ENCODE measurements around the gene ATP8A1. TPM values are rescaled to one million over a fixed set of nuclear protein-coding genes. Genes with fewer than 3 reads are reported as not detected.

Gene ATP8A1
- total RNA-seq, 1 donor from 2014 or later, result 13.7 TPM

- TF ChIP-seq CTCF (IDR thresholded peaks at IDR 0.05; ENCODE audit: unreplicated experiment), result no peak
- H3K36me3 Mint-ChIP-seq (ENCODE audit: insufficient read depth), result no peaks in the 10 kb centered on the region
- no peaks in the 10 kb centered on the region for H3K9me3 Mint-ChIP-seq (ENCODE audit: low read depth)
- peaks cover 8% of the 10 kb centered on the region for H3K27me3 Mint-ChIP-seq
- no peaks in the 10 kb centered on the region for H3K4me1 Mint-ChIP-seq (ENCODE audit: low read depth)
- no peak for DNase-seq (ENCODE audit: low spot score, unreplicated experiment)
- no peak overlapping the region for H3K27ac Mint-ChIP-seq
- H3K4me3 Mint-ChIP-seq (ENCODE audit: low read depth), result no peak overlapping the region
These were observed 33.6 kb upstream of the ATP8A1 start for GRCh38 chr4:42690537-42690936.

- Mint-ChIP-seq H3K27me3 (peaks cover 8% of the 10 kb centered on the region), H3K9me3 (ENCODE audit: low read depth) (no peaks in the 10 kb centered on the region), H3K36me3 (ENCODE audit: insufficient read depth) (no peaks in the 10 kb centered on the region), H3K27ac (no peak overlapping the region), H3K4me1 (ENCODE audit: low read depth) (no peaks in the 10 kb centered on the region), H3K4me3 (ENCODE audit: low read depth) (no peak overlapping the region)
- TF ChIP-seq CTCF (IDR thresholded peaks at IDR 0.05; ENCODE audit: unreplicated experiment), result no peak
- DNase-seq (ENCODE audit: low spot score, unreplicated experiment), result no peak
These were observed 26.5 kb upstream of the ATP8A1 start for GRCh38 chr4:42683393-42683792.

GRCh38 chr4:42678512-42678911, 21.6 kb upstream of the ATP8A1 start:
- no peak for DNase-seq (ENCODE audit: low spot score, unreplicated experiment)
- no peak overlapping the region for H3K27ac Mint-ChIP-seq
- no peak overlapping the region for H3K4me3 Mint-ChIP-seq (ENCODE audit: low read depth)
- H3K4me1 Mint-ChIP-seq (ENCODE audit: low read depth), result no peaks in the 10 kb centered on the region
- TF ChIP-seq CTCF (IDR thresholded peaks at IDR 0.05; ENCODE audit: unreplicated experiment), result no peak
- no peaks in the 10 kb centered on the region for H3K9me3 Mint-ChIP-seq (ENCODE audit: low read depth)
- H3K27me3 Mint-ChIP-seq, result no peaks in the 10 kb centered on the region
- H3K36me3 Mint-ChIP-seq (ENCODE audit: insufficient read depth), result no peaks in the 10 kb centered on the region

GRCh38 chr4:42676066-42676951, 19.4 kb upstream of the ATP8A1 start:
- DNase-seq (ENCODE audit: low spot score, unreplicated experiment), result no peak
- no peak for TF ChIP-seq CTCF (IDR thresholded peaks at IDR 0.05; ENCODE audit: unreplicated experiment)
- Mint-ChIP-seq H3K9me3 (ENCODE audit: low read depth) (no peaks in the 10 kb centered on the region), H3K27ac (no peak overlapping the region), H3K4me3 (ENCODE audit: low read depth) (no peak overlapping the region), H3K36me3 (ENCODE audit: insufficient read depth) (no peaks in the 10 kb centered on the region), H3K4me1 (ENCODE audit: low read depth) (no peaks in the 10 kb centered on the region), H3K27me3 (peaks cover 12% of the 10 kb centered on the region)

- peaks cover 18% of the 10 kb centered on the region for H3K27me3 Mint-ChIP-seq
- H3K4me3 Mint-ChIP-seq (ENCODE audit: low read depth), result no peak overlapping the region
- no peak overlapping the region for H3K27ac Mint-ChIP-seq
- no peak for TF ChIP-seq CTCF (IDR thresholded peaks at IDR 0.05; ENCODE audit: unreplicated experiment)
- no peak for DNase-seq (ENCODE audit: low spot score, unreplicated experiment)
- no peaks in the 10 kb centered on the region for H3K4me1 Mint-ChIP-seq (ENCODE audit: low read depth)
- H3K36me3 Mint-ChIP-seq (ENCODE audit: insufficient read depth), result no peaks in the 10 kb centered on the region
- no peaks in the 10 kb centered on the region for H3K9me3 Mint-ChIP-seq (ENCODE audit: low read depth)
These were observed 16.1 kb upstream of the ATP8A1 start for GRCh38 chr4:42673082-42673425.
